ENCODE results near the gene EIF5.

EIF5 gene

DNA sequence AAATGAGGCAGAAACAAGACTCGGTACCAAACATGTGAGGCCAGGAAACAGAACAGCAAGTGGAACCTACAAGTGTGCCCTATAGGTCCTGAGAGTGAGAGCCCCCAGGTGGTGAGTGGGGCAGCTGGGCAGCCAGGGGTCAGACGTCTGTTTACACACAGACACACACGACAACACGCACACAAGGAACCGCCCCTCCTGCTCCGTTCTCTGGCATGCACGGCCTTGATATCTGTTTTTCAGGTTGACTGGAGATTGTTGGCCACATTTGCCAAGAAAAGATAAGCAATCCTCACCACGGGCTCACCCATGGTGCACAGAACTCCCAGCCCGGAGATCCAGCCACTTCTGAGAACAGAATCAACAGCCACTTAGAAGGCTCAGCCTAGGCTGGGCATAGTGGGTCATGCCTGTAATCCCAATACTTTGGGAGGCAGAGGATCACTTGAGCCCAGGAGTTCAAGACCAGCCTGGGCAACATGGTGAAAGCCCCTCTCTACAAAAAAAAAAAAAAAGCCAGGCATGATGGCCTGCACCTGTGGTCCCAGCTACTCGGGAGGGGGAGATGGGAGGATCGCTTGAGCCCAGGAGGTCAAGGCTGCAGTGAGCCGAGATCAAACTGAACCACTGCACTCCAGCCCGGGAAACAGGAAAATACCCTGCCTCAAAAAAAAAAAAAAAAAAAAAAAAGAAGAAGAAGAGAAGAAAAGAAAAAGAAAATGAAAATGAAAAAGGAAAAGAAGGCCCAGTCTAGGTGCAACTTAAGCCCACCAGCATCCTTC, 19.4 kb upstream of the EIF5 start:
- no peak overlapping the region for H3K4me3 ChIP-seq (ENCODE audit: low read depth, low read length)
- in situ Hi-C loops (cut with HindIII; ENCODE audit: low sequenced_read_pairs): no loop called here
- TF ChIP-seq, protein P1, sequence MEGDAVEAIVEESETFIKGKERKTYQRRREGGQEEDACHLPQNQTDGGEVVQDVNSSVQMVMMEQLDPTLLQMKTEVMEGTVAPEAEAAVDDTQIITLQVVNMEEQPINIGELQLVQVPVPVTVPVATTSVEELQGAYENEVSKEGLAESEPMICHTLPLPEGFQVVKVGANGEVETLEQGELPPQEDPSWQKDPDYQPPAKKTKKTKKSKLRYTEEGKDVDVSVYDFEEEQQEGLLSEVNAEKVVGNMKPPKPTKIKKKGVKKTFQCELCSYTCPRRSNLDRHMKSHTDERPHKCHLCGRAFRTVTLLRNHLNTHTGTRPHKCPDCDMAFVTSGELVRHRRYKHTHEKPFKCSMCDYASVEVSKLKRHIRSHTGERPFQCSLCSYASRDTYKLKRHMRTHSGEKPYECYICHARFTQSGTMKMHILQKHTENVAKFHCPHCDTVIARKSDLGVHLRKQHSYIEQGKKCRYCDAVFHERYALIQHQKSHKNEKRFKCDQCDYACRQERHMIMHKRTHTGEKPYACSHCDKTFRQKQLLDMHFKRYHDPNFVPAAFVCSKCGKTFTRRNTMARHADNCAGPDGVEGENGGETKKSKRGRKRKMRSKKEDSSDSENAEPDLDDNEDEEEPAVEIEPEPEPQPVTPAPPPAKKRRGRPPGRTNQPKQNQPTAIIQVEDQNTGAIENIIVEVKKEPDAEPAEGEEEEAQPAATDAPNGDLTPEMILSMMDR (IDR thresholded peaks at IDR 0.05; ENCODE audit: low read depth, low read length, missing control alignments): no peak
- DNase-seq (ENCODE audit: low read depth): no peak

DNA sequence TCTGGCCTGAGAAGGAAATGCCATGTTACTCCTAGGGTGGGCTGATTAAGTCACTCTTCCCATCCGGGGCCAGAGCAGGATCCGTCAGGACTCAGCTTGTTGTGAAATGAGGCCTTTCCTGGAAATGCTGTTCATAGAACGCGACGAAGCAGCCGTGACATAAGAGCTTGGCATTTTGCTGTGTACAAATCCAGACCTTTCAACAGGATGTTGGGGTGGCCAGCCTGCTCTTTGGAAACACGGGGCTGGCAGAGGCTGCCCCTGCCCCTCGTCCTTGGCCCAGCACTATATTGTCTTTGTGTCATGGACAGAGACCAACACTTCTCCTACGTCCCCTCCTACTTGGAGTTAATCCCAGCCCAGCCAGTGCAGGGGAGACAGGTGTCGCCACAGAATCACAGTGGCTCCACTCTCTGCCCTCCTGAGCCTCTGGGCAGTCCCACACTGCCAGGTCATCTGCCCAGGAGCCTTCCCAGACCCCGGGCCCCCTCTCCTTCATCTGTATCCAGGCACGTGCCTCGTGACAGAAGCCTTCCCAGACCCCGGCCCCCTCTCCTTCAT, 18.6 kb upstream of the EIF5 start:
- DNase-seq (ENCODE audit: low read depth): no peak
- no peak overlapping the region for H3K4me3 ChIP-seq (ENCODE audit: low read depth, low read length)
- in situ Hi-C loops (cut with HindIII; ENCODE audit: low sequenced_read_pairs): no loop called here
- TF ChIP-seq, protein P1 (IDR thresholded peaks at IDR 0.05; ENCODE audit: low read depth, low read length, missing control alignments): no peak

GRCh38 chr14:103315941-103316340, 18.1 kb upstream of the EIF5 start:
- no peak overlapping the region for H3K4me3 ChIP-seq (ENCODE audit: low read depth, low read length)
- TF ChIP-seq, protein P1 (IDR thresholded peaks at IDR 0.05; ENCODE audit: low read depth, low read length, missing control alignments): no peak
- in situ Hi-C loops (cut with HindIII; ENCODE audit: low sequenced_read_pairs): no loop called here
- DNase-seq (ENCODE audit: low read depth): no peak

DNA sequence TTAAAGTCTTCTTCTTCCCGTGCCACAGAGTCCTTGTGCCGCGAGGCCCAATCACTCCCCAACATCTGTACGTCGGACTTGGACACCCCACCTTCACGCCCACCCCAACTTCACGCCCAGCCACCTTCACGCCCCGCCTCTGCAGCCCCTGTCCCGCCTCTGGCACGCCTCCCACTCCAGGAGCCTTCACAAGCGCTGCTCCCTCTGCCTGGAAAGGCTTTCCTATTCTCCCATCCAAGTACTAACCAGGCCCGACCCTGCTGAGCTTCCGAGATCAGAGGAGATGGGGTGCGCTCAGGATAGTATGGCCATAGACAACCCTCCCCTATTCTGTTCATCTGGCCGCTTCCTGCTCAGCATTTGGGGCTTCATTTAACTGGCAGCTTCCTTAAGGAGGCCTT, 17.3 kb upstream of the EIF5 start:
- no peak for DNase-seq (ENCODE audit: low read depth)
- no peak overlapping the region for H3K4me3 ChIP-seq (ENCODE audit: low read depth, low read length)
- TF ChIP-seq, protein P1 (IDR thresholded peaks at IDR 0.05; ENCODE audit: low read depth, low read length, missing control alignments): no peak
- in situ Hi-C loops (cut with HindIII; ENCODE audit: low sequenced_read_pairs): no loop called here

GRCh38 chr14:103317251-103317650, 16.8 kb upstream of the EIF5 start:
- in situ Hi-C loops (cut with HindIII; ENCODE audit: low sequenced_read_pairs): no loop called here
- no peak for DNase-seq (ENCODE audit: low read depth)
- no peak overlapping the region for H3K4me3 ChIP-seq (ENCODE audit: low read depth, low read length)
- TF ChIP-seq, protein P1 (IDR thresholded peaks at IDR 0.05; ENCODE audit: low read depth, low read length, missing control alignments): no peak

- in situ Hi-C loops (cut with HindIII; ENCODE audit: low sequenced_read_pairs): no loop called here
- DNase-seq (ENCODE audit: low read depth): no peak
- H3K4me3 ChIP-seq (ENCODE audit: low read depth, low read length): no peak overlapping the region
- TF ChIP-seq, protein P1 (IDR thresholded peaks at IDR 0.05; ENCODE audit: low read depth, low read length, missing control alignments): no peak
These were observed 16.0 kb upstream of the EIF5 start for GRCh38 chr14:103317976-103318580.

Measured in astrocyte of the cerebellum (primary cell).